Measurements from ENCODE around the gene FOXO3. TPM values are rescaled to one million over a fixed set of nuclear protein-coding genes. Genes with fewer than 3 reads are reported as not detected.

FOXO3 gene
- total and polyA plus RNA-seq, 9 donors: 33.4 to 94.8 (median 70.0) TPM

DNA sequence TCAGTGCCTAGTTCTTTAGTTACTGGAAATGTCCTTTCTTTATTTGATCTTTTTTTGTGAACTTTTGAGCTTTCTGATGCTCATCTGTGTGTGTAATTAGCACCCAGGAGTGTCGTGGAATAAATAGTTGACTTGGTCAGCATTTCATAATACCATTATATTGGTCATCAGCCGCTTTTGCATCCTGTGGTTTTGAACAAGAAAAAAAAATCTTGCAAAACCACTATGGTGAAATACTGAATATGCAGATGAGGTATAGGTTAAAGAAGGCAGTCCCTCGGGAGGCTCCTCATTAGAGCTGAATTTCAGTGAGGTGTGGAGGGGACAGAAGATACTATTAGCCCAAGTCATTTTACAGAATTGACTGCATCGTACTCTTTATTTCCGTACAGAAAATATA lies 90.1 kb downstream of the FOXO3 start:
- Histone ChIP-seq H3K9me3 (no peaks in the 10 kb centered on the region), H3K4me3 (no peak overlapping the region), H3K4me1 (ENCODE audit: insufficient read depth) (peaks cover 40% of the 10 kb centered on the region), H3K27me3 (no peaks in the 10 kb centered on the region), H3K27ac (no peak overlapping the region), H3K36me3 (no peaks in the 10 kb centered on the region)
- intact Hi-C loops (cut with DNase I): loop anchor here in 2 of 4 donors (5.0 to 10.0 kb wide), 2 partner anchors 66 to 88 kb away; partner anchors contain the start of gene FOXO3 (in 1 of the 2)
- 62 to 70% (median 64%) methylated on average over 5 of the region's 5 CpGs for WGBS, 3 donors
- DNase-seq: no peak
- TF ChIP-seq POLR2A (IDR thresholded peaks at IDR 0.05) (no peak), EP300 (IDR thresholded peaks at IDR 0.05) (no peak)
- TF ChIP-seq, protein P1, sequence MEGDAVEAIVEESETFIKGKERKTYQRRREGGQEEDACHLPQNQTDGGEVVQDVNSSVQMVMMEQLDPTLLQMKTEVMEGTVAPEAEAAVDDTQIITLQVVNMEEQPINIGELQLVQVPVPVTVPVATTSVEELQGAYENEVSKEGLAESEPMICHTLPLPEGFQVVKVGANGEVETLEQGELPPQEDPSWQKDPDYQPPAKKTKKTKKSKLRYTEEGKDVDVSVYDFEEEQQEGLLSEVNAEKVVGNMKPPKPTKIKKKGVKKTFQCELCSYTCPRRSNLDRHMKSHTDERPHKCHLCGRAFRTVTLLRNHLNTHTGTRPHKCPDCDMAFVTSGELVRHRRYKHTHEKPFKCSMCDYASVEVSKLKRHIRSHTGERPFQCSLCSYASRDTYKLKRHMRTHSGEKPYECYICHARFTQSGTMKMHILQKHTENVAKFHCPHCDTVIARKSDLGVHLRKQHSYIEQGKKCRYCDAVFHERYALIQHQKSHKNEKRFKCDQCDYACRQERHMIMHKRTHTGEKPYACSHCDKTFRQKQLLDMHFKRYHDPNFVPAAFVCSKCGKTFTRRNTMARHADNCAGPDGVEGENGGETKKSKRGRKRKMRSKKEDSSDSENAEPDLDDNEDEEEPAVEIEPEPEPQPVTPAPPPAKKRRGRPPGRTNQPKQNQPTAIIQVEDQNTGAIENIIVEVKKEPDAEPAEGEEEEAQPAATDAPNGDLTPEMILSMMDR (IDR thresholded peaks at IDR 0.05): no peak

DNA sequence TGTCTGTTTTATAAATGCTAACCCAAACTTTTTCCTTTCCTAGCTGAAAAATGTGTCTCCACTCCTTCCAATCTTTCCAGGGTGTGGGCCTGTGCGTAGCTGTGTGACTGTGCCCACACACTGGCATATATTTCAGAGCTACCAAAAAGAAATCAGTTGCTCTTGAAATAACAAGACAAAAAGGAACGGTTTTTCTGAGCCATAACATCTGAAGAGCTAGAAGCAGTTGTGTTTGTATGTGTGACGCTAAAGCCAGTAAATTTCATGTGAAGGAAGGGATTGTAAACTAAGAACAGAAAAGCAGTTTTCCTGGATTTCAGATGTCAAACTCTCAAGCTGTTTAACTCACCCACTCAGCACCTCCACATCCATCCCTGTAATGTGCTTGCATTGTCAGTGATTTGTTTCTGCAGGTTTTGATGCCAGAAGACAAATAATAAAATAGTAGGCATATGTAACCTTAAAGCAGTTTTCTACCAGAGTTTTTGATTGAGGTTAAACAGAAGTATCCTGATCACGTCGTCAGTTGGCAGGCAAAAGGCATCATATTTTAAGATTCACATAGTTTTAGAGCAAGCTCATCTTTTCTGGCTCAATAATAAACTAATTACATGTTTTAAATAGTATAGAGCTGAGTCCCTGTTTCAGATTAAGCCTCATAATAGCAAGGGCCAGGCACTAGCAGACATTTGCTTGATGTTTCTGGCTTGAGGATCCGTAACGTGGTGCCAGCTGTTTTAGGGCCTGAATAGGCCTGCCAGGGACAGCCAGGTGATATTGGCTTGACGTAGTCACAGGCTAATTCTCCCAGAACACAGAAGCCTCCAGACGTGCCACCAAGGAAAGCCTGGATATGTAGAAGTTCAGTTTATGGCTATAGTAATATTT lies 90.9 kb downstream of the FOXO3 start:
- 13 to 22% (median 20%) methylated on average over 9 of the region's 9 CpGs for WGBS, 3 donors
- Histone ChIP-seq H3K4me3 (no peak overlapping the region), H3K36me3 (no peaks in the 10 kb centered on the region), H3K4me1 (ENCODE audit: insufficient read depth) (peaks cover 36% of the 10 kb centered on the region), H3K27ac (peak overlapping the region; percentile 28 to 57), H3K9me3 (no peaks in the 10 kb centered on the region), H3K27me3 (no peaks in the 10 kb centered on the region)
- DNase-seq: peak in 1 of 5 donors; percentile 29
- intact Hi-C loops (cut with DNase I): loop anchor here in 2 of 4 donors (5.0 to 10.0 kb wide), 2 partner anchors 67 to 89 kb away; partner anchors contain the start of gene FOXO3 (in 1 of the 2)
- TF ChIP-seq POLR2A (IDR thresholded peaks at IDR 0.05) (no peak), EP300 (IDR thresholded peaks at IDR 0.05) (no peak)
- TF ChIP-seq, protein P1 (IDR thresholded peaks at IDR 0.05): no peak

DNA sequence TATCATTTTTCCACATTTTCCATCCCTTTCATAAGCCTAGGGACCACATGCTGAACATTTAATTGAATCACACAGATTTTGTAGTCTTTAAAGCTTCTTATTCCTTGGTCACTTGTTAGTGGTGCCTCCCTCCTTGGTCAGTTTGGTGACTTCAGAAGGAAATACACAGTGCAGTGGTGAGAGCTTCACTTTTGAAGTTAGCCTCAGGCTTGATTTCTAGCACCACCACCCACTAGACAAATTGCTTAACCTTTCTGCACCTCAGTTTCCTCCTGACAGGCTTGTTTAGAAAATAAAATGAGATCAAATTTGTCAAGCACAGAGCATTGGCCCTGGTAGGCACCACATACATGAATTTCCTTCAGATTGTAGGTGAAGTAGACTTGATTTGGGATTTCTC lies 91.7 kb downstream of the FOXO3 start:
- no peak for DNase-seq
- H3K9me3 ChIP-seq: no peaks in the 10 kb centered on the region
- no peak overlapping the region for H3K4me3 ChIP-seq
- TF ChIP-seq, protein P1 (IDR thresholded peaks at IDR 0.05): no peak
- TF ChIP-seq EP300 (IDR thresholded peaks at IDR 0.05): no peak
- TF ChIP-seq POLR2A (IDR thresholded peaks at IDR 0.05): no peak
- intact Hi-C loops (cut with DNase I): loop anchor here in 2 of 4 donors (5.0 to 10.0 kb wide), 2 partner anchors 68 to 90 kb away; partner anchors contain the start of gene FOXO3 (in 1 of the 2)
- no peaks in the 10 kb centered on the region for H3K36me3 ChIP-seq
- no peaks in the 10 kb centered on the region for H3K27me3 ChIP-seq
- peaks cover 38% of the 10 kb centered on the region for H3K4me1 ChIP-seq (ENCODE audit: insufficient read depth)
- peak overlapping the region; percentile 28 to 57 for H3K27ac ChIP-seq

DNA sequence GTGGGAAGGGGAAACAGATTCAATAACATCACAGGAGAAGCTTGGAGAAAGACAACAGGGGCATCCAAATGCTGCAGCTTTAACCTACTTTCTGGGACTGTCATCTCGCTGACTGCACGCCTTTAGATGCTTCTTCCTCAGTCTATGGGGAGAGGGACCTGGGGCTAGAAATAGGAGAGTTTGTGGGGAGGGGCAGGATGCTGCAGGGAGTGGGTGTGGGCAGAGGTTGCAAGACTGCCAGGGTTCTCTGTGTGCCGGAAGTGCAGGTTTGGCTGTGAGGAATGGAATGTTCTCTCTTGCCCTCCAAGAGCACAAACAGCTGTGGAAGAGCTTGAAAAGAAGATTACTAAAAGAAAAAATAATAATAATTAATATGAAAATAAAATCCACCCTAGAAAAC lies 93.2 kb downstream of the FOXO3 start:
- peaks cover 42% of the 10 kb centered on the region for H3K4me1 ChIP-seq (ENCODE audit: insufficient read depth)
- H3K9me3 ChIP-seq: no peaks in the 10 kb centered on the region
- H3K27ac ChIP-seq: no peak overlapping the region
- no peak overlapping the region for H3K4me3 ChIP-seq
- intact Hi-C loops (cut with DNase I): loop anchor here in 2 of 4 donors (5.0 to 10.0 kb wide), 2 partner anchors 69 to 92 kb away; partner anchors contain the start of gene FOXO3 (in 1 of the 2)
- no peaks in the 10 kb centered on the region for H3K27me3 ChIP-seq
- 3 to 18% (median 10%) methylated on average over 3 of the region's 3 CpGs for WGBS, 3 donors
- H3K36me3 ChIP-seq: no peaks in the 10 kb centered on the region
- DNase-seq: peak; percentile 42 to 81 (median 72)
- TF ChIP-seq EP300 (IDR thresholded peaks at IDR 0.05) (no peak), POLR2A (IDR thresholded peaks at IDR 0.05) (no peak)
- TF ChIP-seq, protein P1 (IDR thresholded peaks at IDR 0.05): no peak
